Esophagus (tissue), 2 donors: ENCODE data around the gene GUCY1A2. TPM values are rescaled to one million over a fixed set of nuclear protein-coding genes. Genes with fewer than 3 reads are reported as not detected.
"Not testable (repeated sequence)": the region's sequence is repeated elsewhere in the genome, so short reads cannot be mapped to it uniquely, and the experiment has no call there.

ENCODE experiments used
- H3K27ac ChIP-seq, 2 donors: one replicate each; pipeline ENCODE4 v1.5.1; 2013; ENCODE audit warnings: low read depth in 2 of 2, mild to moderate bottlenecking in 2 of 2, inconsistent platforms in 1 of 2, low read length in 1 of 2, moderate library complexity in 1 of 2
- H3K27me3 ChIP-seq, 2 donors: one replicate each; pipeline ENCODE4 v1.6.1; 2013; ENCODE audit warnings: low read length in 2 of 2, control low read depth in 1 of 2, mild to moderate bottlenecking in 1 of 2; ENCODE audit not compliant: insufficient read depth in 2 of 2, control insufficient read depth in 1 of 2
- H3K36me3 ChIP-seq, 2 donors: one replicate each; pipeline ENCODE4 v1.6.1; 2013; ENCODE audit warnings: low read length in 1 of 2; ENCODE audit not compliant: control insufficient read depth in 2 of 2, insufficient read depth in 2 of 2
- H3K4me1 ChIP-seq, 2 donors: one replicate each; pipeline ENCODE4 v1.6.1; 2013; ENCODE audit warnings: low read length in 1 of 2; ENCODE audit not compliant: control insufficient read depth in 2 of 2, insufficient read depth in 2 of 2
- H3K4me3 ChIP-seq, 2 donors: one replicate each; pipeline ENCODE4 v1.5.1; 2013; ENCODE audit warnings: low read length in 2 of 2, mild to moderate bottlenecking in 2 of 2, low read depth in 1 of 2, moderate library complexity in 1 of 2
- H3K9me3 ChIP-seq, 2 donors: one replicate each; pipeline ENCODE4 v1.6.1; 2013; ENCODE audit warnings: mild to moderate bottlenecking in 2 of 2, low read depth in 1 of 2, low read length in 1 of 2, moderate library complexity in 1 of 2; ENCODE audit not compliant: control insufficient read depth in 2 of 2, insufficient read depth in 1 of 2
- WGBS, 2 donors: extraction: QIAGEN DNeasy Blood & Tissue Kit; methylation state at CpG; one replicate each; pipeline ENCODE4 v1.1.7; 2013; 5-methylcytosine and 5-hydroxymethylcytosine counted together
- polyA plus RNA-seq, 2 donors: library from polyadenylated mRNA; stranded (reverse); fragments of 200-250 nt; gene quantifications; one replicate each; pipeline ENCODE4 v1.2.3, GENCODE V29; 2013
- donor health status: healthy with polysubstance abuse.
- donor health status: Bipolar disorder and iron deficiency.

GUCY1A2 gene
- under 1 TPM; 0.04 to 0.07 TPM for polyA plus RNA-seq

- Histone ChIP-seq H3K36me3 (no peaks in the 10 kb centered on the region), H3K27ac (no peak within 1 kb of the TSS), H3K27me3 (peaks cover 0 to 7% of the 10 kb centered on the region in 2 donors), H3K4me3 (peak within 1 kb of the TSS; percentile 47 to 57), H3K9me3 (no peaks in the 10 kb centered on the region), H3K4me1 (peaks cover 7 to 9% of the 10 kb centered on the region in 2 donors)
- 2% methylated on average over 32 to 67 of the region's 67 CpGs for WGBS, 2 donors
Observed at GRCh38 chr11:107018219-107018901, at the start of gene GUCY1A2. TSS of gene GUCY1A2 (minus strand) at chr11:107018476. CDS start at chr11:107018055, 421 bp downstream.

DNA sequence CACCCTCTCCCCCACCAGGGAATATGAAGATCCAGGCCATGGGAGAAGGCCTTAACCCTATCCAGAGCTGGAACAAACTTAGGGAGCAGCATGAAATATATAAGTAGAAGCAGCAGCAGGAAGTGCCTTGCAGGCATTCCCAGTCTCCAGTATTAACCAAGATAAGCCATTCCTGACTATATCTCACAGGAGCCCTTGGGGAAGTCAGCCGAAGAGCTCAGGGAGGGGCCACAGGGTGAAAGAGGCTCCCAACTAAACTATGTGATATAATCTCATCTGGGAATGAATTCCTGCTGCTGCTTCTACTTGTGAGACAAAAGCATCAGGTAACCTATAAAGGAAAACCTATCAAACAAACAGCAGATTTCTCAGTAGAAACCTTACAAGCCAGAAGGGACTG is 36.1 kb upstream of the GUCY1A2 start:
- peaks cover 0 to 10% of the 10 kb centered on the region in 2 donors for H3K9me3 ChIP-seq
- no peak overlapping the region for H3K4me3 ChIP-seq
- H3K4me1 ChIP-seq = no peaks in the 10 kb centered on the region
- H3K27ac ChIP-seq = no peak overlapping the region
- H3K27me3 ChIP-seq = no peaks in the 10 kb centered on the region
- H3K36me3 ChIP-seq = no peaks in the 10 kb centered on the region
- WGBS, 2 donors = 66 to 76% methylated on average over 1 of the region's 1 CpG

DNA sequence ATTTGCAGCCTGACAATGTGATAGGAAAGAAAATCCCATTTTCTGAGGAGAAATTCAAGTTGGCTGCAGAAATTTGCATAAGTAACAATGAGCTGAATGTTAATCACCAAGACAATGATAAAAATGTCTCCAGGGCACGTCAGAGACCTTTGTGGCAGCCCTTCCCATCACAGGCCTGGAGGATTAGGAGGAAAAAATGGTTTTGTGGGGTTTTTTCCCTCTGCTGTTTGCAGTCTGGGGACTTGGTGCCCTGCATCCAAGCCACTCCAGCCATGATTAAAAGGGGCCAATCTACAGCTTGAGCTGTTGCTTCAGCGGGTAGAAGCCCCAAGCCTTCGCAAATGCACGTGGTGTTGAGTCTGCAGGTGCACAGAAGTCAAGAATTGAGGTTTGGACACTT is 33.1 kb upstream of the GUCY1A2 start:
- H3K36me3 ChIP-seq, H3K4me3 ChIP-seq, H3K27ac ChIP-seq, H3K27me3 ChIP-seq, H3K4me1 ChIP-seq: not testable (repeated sequence)
- peaks cover 0 to 10% of the 10 kb centered on the region in 2 donors for H3K9me3 ChIP-seq
- 47 to 53% methylated on average over 4 of the region's 4 CpGs for WGBS, 2 donors

DNA sequence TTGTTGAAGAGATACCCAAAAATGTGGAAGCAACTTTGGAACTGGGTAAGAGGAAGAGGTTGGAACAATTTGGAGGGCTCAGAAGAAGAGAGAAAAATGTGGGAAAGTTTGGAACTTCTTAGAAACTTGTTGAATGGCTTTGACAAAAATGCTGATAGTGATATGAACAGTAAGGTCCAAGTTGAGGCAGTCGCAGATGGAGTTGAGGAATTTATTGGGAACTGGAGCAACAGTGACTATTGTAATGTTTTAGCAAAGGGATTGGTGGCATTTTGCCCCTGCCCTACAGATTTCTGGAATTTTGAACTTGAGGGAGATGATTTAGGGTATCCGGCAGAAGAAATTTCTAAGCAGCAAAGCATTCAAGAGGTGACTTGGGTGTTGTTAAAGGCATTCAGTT is 32.6 kb upstream of the GUCY1A2 start:
- not testable (repeated sequence) for H3K4me1 ChIP-seq, H3K27ac ChIP-seq, H3K27me3 ChIP-seq, H3K36me3 ChIP-seq, H3K4me3 ChIP-seq
- peaks cover 0 to 10% of the 10 kb centered on the region in 2 donors for H3K9me3 ChIP-seq
- WGBS, 2 donors = 90 to 96% methylated on average over 2 of the region's 2 CpGs

- no peak overlapping the region for H3K27ac ChIP-seq
Observed at GRCh38 chr11:107050121-107050520, 31.8 kb upstream of the GUCY1A2 start.

DNA sequence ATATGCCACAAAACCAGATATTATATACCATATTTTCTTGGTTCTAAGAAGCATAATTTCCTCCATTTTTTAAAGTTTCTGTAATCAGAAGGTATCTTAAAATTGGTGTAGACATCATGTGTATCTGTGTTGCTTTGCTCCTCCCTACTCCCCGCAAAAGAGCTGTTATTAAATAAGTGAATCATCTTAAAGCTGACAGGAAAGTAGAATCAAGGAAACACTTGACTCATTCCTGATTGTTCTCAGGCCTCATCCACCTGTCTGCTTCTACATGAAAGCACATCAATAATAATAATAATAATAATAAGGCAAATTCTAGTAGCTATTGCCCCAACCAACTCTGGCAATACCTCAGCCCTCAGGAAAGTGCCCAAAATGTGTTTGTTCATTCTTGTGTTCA is 26.2 kb upstream of the GUCY1A2 start:
- WGBS, 2 donors = 83 to 85% methylated on average over 1 of the region's 1 CpG
- H3K27ac ChIP-seq = no peak overlapping the region
- H3K4me3 ChIP-seq = no peak overlapping the region
- no peaks in the 10 kb centered on the region for H3K4me1 ChIP-seq
- no peaks in the 10 kb centered on the region for H3K36me3 ChIP-seq
- peaks cover 0 to 4% of the 10 kb centered on the region in 2 donors for H3K9me3 ChIP-seq
- H3K27me3 ChIP-seq = no peaks in the 10 kb centered on the region

More at GRCh38 chr11:107050121-107050520, 31.8 kb upstream of the GUCY1A2 start:
- H3K27me3 ChIP-seq = no peaks in the 10 kb centered on the region
- 66 to 69% methylated on average over 5 of the region's 5 CpGs for WGBS, 2 donors
- H3K4me3 ChIP-seq = no peak overlapping the region
- no peaks in the 10 kb centered on the region for H3K4me1 ChIP-seq
- H3K9me3 ChIP-seq = peaks cover 0 to 10% of the 10 kb centered on the region in 2 donors
- H3K36me3 ChIP-seq = no peaks in the 10 kb centered on the region

- Histone ChIP-seq H3K36me3 (no peaks in the 10 kb centered on the region), H3K27ac (no peak overlapping the region), H3K27me3 (no peaks in the 10 kb centered on the region), H3K9me3 (peaks cover 0 to 4% of the 10 kb centered on the region in 2 donors), H3K4me1 (no peaks in the 10 kb centered on the region), H3K4me3 (no peak overlapping the region)
- WGBS, 2 donors = 64 to 65% methylated on average over 4 of the region's 4 CpGs
Observed at GRCh38 chr11:107043242-107044006, 25.1 kb upstream of the GUCY1A2 start.

DNA sequence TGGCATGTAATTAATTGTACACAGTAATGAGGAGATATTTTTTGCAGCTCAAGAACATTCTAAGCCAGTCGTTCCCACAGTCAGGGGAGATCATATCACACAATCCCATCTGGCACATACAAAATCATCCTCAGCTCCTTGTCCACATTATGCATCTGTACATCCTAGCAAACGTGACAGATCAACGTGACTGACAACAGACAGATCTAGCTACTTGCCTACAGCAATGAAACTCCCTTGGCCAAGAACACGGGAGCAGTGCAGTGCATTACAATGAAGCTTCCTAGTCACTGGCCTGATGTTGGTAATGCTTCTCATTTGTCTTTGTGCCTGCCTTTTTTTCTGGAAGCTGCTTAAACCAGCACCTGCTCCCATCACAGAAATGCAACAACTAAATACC is 24.5 kb upstream of the GUCY1A2 start:
- WGBS, 2 donors = 53 to 59% methylated on average over 4 of the region's 4 CpGs
- H3K4me1 ChIP-seq = no peaks in the 10 kb centered on the region

GRCh38 chr11:107041088-107041444 is 22.8 kb upstream of the GUCY1A2 start:
- no peaks in the 10 kb centered on the region for H3K4me1 ChIP-seq
- H3K9me3 ChIP-seq = peaks cover 0 to 4% of the 10 kb centered on the region in 2 donors
- H3K36me3 ChIP-seq = no peaks in the 10 kb centered on the region
- no peak overlapping the region for H3K4me3 ChIP-seq
- no peaks in the 10 kb centered on the region for H3K27me3 ChIP-seq
- no peak overlapping the region for H3K27ac ChIP-seq
- WGBS, 2 donors = 78 to 83% methylated on average over 1 of the region's 1 CpG

More for the DNA sequence above, 24.5 kb upstream of the GUCY1A2 start:
- Histone ChIP-seq H3K4me3 (no peak overlapping the region), H3K36me3 (no peaks in the 10 kb centered on the region), H3K27me3 (no peaks in the 10 kb centered on the region), H3K9me3 (peaks cover 0 to 4% of the 10 kb centered on the region in 2 donors), H3K27ac (no peak overlapping the region)
